ENCODE measurements around the gene LINGO3.

Gene LINGO3

DNA sequence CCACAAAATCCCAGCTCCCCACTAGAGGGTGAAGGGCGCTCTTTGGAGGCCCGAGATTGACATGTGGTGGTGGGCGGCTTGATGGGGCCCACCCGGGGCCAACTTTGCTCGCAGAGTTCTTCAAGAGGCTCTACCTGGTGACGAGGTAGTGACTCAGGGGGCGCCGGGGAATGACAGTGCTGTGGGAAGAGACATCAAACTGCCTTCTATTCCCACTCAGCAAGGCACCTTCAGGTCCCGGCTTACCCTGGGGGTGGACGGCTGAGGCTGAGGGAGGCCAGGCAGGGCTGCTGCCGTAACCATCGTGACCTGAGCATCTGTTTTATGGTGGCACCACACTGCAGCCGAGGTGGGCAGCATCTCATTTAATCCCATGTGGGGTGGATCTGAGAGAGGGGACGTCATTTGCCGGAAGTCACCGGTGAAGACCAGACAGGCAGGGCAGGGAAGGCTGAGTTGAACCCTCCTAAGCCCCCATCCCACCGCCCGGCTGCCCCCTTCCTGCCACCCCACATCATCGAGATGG lies 1.6 kb downstream of the LINGO3 start:
- H3K4me3 Mint-ChIP-seq, result no peak overlapping the region
- H3K27me3 Mint-ChIP-seq, result peaks cover 16% of the 10 kb centered on the region
- H3K4me1 Mint-ChIP-seq, result peaks cover 10% of the 10 kb centered on the region
- no peak overlapping the region for H3K27ac Mint-ChIP-seq
- no peaks in the 10 kb centered on the region for H3K9me3 Mint-ChIP-seq
- H3K36me3 Mint-ChIP-seq, result peaks cover 1% of the 10 kb centered on the region

- no peaks in the 10 kb centered on the region for H3K9me3 Mint-ChIP-seq
- H3K36me3 Mint-ChIP-seq, result peaks cover 1% of the 10 kb centered on the region
Measured at GRCh38 chr19:2305452-2306280, 2.3 kb downstream of the LINGO3 start.

DNA sequence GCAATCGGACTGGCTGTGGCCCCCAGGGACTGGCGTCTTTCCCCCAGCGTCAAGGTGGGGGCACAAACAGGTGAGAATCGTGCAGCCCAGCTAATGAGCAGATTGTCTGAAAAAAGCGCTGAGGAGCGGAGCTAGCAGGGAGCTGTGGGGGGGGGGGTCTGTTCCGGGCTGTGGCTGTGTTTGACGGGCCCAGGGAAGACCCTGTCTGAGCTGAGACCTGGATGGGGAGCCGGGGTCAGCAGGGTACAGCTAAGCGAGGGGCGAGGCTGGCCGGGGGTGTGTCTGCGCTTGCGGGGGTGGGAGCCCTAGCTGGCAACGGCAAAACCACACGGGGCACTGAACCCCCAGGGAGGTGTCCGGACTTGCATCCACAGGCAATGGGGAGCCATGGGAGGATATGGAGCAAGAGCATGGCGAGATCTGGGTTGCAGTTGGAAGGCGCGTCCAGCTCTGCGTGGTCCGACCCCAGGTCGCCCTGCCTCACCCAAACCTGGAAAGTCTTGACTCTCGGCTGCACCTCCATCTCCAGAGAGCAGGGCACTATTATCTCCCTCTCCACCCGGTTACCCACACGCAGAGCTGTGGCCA lies 4.6 kb downstream of the LINGO3 start:
- Mint-ChIP-seq H3K9me3 (no peaks in the 10 kb centered on the region), H3K4me1 (peaks cover 6% of the 10 kb centered on the region), H3K27ac (no peak overlapping the region), H3K4me3 (peak overlapping the region; percentile 77), H3K36me3 (peaks cover 1% of the 10 kb centered on the region), H3K27me3 (peaks cover 6% of the 10 kb centered on the region)

More at GRCh38 chr19:2305452-2306280, 2.3 kb downstream of the LINGO3 start:
- Mint-ChIP-seq H3K4me3 (no peak overlapping the region), H3K27me3 (peaks cover 16% of the 10 kb centered on the region), H3K4me1 (peaks cover 10% of the 10 kb centered on the region), H3K27ac (no peak overlapping the region)

DNA sequence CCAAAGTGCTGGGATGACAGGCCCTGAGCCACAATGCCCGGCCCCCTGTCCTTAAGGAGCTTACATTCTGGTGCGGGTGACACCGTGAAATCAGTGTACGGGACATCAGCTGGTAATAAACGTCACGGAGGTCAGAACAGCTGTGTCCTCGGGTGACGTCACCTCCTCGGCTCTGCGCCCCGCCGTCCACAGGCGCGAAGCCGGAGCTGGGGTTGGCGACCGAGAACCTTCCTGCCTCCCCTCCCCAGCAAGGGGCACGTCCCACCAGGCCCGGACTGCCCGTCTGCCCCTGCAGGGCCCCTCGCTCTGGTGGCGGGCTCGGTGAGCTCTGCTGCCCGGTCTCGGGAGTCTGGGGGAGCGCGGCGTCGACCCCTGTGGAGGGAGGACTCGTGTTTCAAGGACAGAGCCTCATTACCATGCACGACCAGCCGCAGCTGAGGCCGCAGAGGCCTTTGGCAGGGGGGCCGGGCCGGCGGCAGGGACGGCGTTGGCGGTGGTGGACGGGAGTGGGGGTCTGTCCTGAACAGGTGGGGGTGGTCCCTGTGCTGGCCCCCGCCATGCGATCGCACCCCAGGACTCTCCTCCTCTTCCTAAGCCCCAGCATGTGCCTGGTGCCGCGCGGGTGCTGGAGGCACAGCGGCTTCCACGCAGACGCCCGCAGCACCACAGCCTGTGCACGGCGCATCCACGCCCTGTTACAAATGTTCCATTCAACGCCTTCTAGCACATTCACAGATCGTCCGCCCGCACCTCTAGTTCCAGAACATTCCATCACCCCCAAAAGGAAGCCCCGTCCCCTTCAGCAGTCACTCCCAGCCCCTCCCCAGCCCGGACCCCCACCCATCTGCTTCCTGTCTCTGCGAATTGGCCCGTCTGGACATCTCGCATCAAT lies 5.4 kb downstream of the LINGO3 start:
- H3K27ac Mint-ChIP-seq, result peak overlapping the region; percentile 43
- H3K9me3 Mint-ChIP-seq, result no peaks in the 10 kb centered on the region
- H3K36me3 Mint-ChIP-seq, result peaks cover 1% of the 10 kb centered on the region
- H3K4me1 Mint-ChIP-seq, result peaks cover 6% of the 10 kb centered on the region
- peak overlapping the region; percentile 77 for H3K4me3 Mint-ChIP-seq
- peaks cover 6% of the 10 kb centered on the region for H3K27me3 Mint-ChIP-seq

GRCh38 chr19:2300533-2300932 lies 7.4 kb downstream of the LINGO3 start:
- peaks cover 1% of the 10 kb centered on the region for H3K36me3 Mint-ChIP-seq
- peaks cover 3% of the 10 kb centered on the region for H3K27me3 Mint-ChIP-seq
- H3K9me3 Mint-ChIP-seq, result no peaks in the 10 kb centered on the region
- no peak overlapping the region for H3K27ac Mint-ChIP-seq
- H3K4me3 Mint-ChIP-seq, result no peak overlapping the region
- peaks cover 6% of the 10 kb centered on the region for H3K4me1 Mint-ChIP-seq

DNA sequence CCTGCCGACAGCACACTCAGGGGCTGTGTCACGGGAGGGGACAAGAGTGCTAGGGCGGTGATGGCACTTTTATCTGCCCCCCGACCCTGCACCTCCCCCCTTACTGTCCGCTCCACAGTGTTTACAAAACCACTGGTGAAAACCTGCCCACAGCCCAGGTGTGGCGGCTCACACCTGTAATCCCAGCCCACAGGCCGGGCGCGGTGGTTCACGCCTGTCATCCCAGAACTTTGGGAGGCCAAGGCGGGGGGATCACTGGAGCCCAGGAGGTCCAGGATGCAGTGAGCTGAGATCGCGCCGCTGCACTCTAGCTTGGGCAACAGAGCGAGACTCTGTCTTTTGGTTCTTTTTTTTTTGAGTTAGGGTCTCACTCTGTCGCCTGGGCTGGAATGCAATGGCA lies 11.8 kb downstream of the LINGO3 start:
- peaks cover 3% of the 10 kb centered on the region for H3K36me3 Mint-ChIP-seq
- H3K4me1 Mint-ChIP-seq, result peaks cover 13% of the 10 kb centered on the region
- no peaks in the 10 kb centered on the region for H3K9me3 Mint-ChIP-seq
- H3K27me3 Mint-ChIP-seq, result no peaks in the 10 kb centered on the region
- H3K27ac Mint-ChIP-seq, result no peak overlapping the region
- H3K4me3 Mint-ChIP-seq, result no peak overlapping the region

GRCh38 chr19:2294687-2295335 lies 13.1 kb downstream of the LINGO3 start:
- Mint-ChIP-seq H3K27ac (no peak overlapping the region), H3K4me1 (peaks cover 15% of the 10 kb centered on the region), H3K27me3 (no peaks in the 10 kb centered on the region), H3K36me3 (peaks cover 3% of the 10 kb centered on the region), H3K4me3 (no peak overlapping the region), H3K9me3 (no peaks in the 10 kb centered on the region)

DNA sequence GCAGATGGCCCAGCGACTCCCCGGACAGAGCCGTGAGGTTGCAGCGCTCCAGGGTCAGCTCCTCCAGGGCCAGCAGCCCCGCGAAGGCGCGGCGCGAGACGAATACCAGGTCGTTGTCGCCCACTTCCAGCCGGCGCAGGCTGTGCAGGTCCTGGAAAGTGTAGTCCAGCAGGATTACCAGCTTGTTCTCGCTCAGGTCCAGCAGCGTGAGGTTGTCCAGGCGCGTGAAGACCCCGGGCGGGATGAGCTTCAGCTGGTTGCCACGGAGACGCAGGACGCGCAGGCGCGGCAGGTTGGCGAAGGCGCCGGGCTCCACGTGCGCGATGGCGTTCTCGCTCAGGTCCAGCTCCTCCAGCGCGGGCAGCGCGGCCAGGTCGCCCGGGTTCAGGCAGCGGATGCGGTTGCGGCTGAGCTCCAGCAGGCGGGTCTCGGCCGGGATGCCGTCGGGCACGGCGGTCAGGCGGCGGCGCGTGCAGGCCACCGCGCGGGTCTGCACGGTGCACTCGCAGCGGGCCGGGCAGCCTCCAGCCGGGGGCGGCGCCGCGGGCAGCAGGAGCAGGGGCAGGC lies 16.7 kb downstream of the LINGO3 start:
- Mint-ChIP-seq H3K4me3 (peak overlapping the region; percentile 81), H3K9me3 (no peaks in the 10 kb centered on the region), H3K4me1 (peaks cover 32% of the 10 kb centered on the region), H3K36me3 (peaks cover 3% of the 10 kb centered on the region), H3K27me3 (no peaks in the 10 kb centered on the region), H3K27ac (no peak overlapping the region)

DNA sequence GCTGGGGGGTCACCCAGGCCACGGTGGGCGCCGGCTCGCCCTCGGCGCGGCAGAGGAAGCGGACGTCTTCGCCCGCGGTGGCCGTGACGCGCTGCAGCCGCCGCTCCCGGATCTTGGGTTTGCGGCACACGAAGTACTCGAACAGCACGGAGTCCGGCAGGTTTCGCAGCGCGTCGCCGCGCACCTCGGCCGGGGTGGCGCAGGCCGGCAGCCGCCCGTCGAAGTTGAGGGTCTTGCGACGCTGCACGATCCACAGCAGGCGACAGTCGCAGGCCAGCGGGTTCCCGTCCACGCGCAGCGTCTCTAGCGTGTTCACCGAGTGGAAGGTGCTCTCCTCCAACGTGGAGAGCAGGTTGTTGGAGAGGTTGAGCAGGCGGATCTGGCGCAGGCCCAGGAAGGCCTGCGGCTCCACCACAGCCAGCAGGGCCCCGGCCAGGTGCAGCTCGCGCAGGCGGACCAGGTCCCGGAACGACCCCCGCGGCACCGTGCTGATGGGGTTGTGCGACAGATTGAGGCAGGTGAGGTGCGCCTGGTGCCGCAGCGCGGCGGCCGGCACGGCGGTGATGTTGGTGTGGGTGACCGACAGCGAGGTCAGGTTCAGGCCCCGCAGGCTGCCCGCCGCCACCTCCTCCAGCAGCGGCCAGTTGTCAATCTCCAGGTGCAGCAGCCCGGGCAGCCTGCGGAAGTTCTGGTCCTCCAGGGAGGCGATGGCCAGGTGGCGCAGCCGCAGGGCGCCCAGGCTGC lies 17.3 kb downstream of the LINGO3 start:
- Mint-ChIP-seq H3K4me3 (peak overlapping the region; percentile 81), H3K9me3 (no peaks in the 10 kb centered on the region), H3K36me3 (peaks cover 3% of the 10 kb centered on the region), H3K4me1 (peaks cover 32% of the 10 kb centered on the region), H3K27me3 (no peaks in the 10 kb centered on the region), H3K27ac (no peak overlapping the region)

DNA sequence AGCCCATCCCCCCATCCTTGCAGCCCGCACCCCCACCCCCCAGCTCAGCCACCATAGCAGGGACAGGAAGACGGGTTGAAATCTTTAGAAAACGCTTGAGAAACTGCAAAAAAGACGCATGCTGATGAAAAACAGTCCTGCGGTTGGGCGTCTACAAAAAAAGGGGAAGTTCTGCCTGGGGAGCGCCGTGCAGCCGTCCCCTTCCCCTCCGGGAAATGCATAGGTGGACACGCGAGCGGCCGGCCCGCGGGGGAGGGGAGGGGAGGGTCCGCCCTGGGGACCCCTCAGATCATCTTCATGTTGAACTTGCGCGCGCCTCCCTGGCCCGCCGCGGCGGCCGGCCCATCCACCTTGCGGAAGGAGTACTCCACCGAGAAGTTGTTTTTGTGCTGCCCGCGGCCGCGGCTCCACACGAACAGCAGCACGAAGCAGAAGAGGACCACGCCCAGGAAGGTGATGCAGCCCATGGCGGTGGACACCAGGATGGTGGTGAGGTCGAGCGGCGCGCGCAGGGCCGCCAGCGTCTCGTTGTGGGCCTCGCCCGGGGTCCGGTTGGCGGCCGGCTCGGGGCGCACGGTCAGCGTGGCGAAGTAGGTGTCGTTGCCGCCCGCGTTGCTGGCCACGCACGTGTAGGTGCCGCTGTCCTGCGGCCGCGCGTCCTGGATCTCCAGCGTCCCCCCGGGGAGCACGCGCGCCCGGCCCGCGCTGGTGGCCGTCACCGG lies 18.1 kb downstream of the LINGO3 start:
- Mint-ChIP-seq H3K27me3 (no peaks in the 10 kb centered on the region), H3K9me3 (no peaks in the 10 kb centered on the region), H3K4me3 (peak overlapping the region; percentile 87), H3K27ac (peak overlapping the region; percentile 62), H3K4me1 (peaks cover 30% of the 10 kb centered on the region), H3K36me3 (peaks cover 3% of the 10 kb centered on the region)

DNA sequence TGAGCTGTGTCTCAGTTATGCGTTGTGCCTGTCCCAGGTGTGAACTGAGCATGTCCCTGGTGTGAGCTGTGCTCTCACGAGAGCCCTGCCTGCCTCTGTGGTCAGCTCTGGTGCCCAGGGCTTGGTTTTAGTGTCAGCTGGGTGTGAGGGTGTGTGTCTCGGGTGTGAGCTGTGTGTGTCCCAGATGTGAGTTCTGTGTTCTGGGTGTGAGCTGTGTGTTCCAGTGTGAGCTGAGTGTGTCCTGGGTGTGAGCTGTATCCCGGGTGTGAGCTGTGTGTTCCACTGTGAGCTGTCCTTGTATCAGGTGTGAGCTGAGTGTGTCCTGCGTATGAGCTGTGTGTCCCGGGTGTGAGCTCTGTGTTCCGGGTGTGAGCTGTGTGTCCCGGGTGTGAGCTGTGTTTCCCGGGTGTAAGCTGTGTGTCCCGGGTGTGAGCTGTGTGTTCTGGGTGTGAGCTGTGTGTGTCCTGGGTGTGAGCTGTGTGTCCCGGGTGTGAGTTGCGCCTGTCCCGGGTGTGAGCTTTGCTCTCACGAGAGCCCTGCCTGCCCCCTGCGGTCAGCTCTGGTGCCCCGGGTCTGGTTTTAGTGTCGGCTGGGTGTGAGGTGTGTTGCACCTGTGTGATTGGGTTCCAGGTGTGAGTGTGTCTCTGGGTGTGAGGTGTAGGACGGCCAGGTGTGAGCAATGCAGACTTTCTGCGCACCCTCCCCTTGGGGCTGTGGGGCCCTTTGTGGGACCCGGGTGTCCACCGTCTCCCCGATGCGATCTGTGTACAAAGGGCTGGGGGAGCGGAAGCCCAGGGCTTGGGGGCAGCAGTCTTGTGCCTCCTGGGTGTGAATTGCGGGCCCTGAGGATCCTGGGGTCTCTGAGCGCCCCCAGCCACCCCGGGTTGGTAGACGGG lies 18.9 kb downstream of the LINGO3 start:
- Mint-ChIP-seq H3K27ac (peak overlapping the region; percentile 60), H3K27me3 (no peaks in the 10 kb centered on the region), H3K4me1 (peaks cover 28% of the 10 kb centered on the region), H3K4me3 (peak overlapping the region; percentile 87), H3K36me3 (peaks cover 3% of the 10 kb centered on the region), H3K9me3 (no peaks in the 10 kb centered on the region)

- Mint-ChIP-seq H3K36me3 (no peaks in the 10 kb centered on the region), H3K4me3 (peak overlapping the region; percentile 87), H3K9me3 (no peaks in the 10 kb centered on the region), H3K27ac (peak overlapping the region; percentile 60), H3K27me3 (no peaks in the 10 kb centered on the region), H3K4me1 (peaks cover 25% of the 10 kb centered on the region)
Measured at GRCh38 chr19:2288338-2288817, 19.6 kb downstream of the LINGO3 start.
